OCI-LY1 (cell line): ENCODE data around the gene ARL2BP.

Source experiments
- H2AFZ ChIP-seq: fragments of 200-600 bp; sonication (generic), shearing (Covaris generic); 2 replicates; pipeline ENCODE4 v1.6.0; 2014; ENCODE audit warnings: antibody characterized with exemption, mild to moderate bottlenecking, low read length
- H3F3A ChIP-seq: fragments of 200-600 bp; sonication (generic), shearing (Covaris generic); 2 replicates; pipeline ENCODE4 v1.6.0; 2014; ENCODE audit warnings: mild to moderate bottlenecking, antibody characterized with exemption, low read length, moderate library complexity; ENCODE audit not compliant: insufficient read depth
- H3K27ac ChIP-seq: fragments of 200-600 bp; sonication (generic); 2 replicates; pipeline ENCODE4 v1.5.1; 2014; ENCODE audit warnings: low read length, mixed run types, mild to moderate bottlenecking, low read depth; ENCODE audit not compliant: poor library complexity, severe bottlenecking
- H3K27me3 ChIP-seq: fragments of 200-600 bp; sonication (generic); 2 replicates; pipeline ENCODE4 v1.6.0; 2014; ENCODE audit warnings: antibody characterized with exemption, mild to moderate bottlenecking, low read length, moderate library complexity; ENCODE audit not compliant: insufficient read depth
- H3K36me3 ChIP-seq: fragments of 200-600 bp; sonication (generic); 2 replicates; pipeline ENCODE4 v1.6.1; 2014; ENCODE audit warnings: mild to moderate bottlenecking, antibody characterized with exemption, low read length, moderate library complexity, mixed read lengths; ENCODE audit not compliant: insufficient read depth
- H3K4me1 ChIP-seq: fragments of 200-600 bp; sonication (generic); 2 replicates; pipeline ENCODE4 v1.5.1; 2014; ENCODE audit warnings: mild to moderate bottlenecking, low read length, moderate library complexity; ENCODE audit not compliant: insufficient read depth, severe bottlenecking
- H3K4me2 ChIP-seq: fragments of 200-600 bp; sonication (generic), shearing (Covaris generic); 2 replicates; pipeline ENCODE4 v1.6.1; 2014; ENCODE audit warnings: low read length
- H3K4me3 ChIP-seq: fragments of 200-600 bp; sonication (generic); 2 replicates; pipeline ENCODE4 v1.5.1; 2014; ENCODE audit warnings: low read length, low read depth, mild to moderate bottlenecking, mixed read lengths; ENCODE audit not compliant: poor library complexity, severe bottlenecking
- H3K79me2 ChIP-seq: fragments of 200-600 bp; shearing (Covaris generic); 2 replicates; pipeline ENCODE4 v1.6.1; 2016; ENCODE audit warnings: mixed run types, low read length, mixed read lengths; ENCODE audit not compliant: insufficient read depth
- H3K9ac ChIP-seq: fragments of 200-600 bp; sonication (generic), shearing (Covaris generic); 2 replicates; pipeline ENCODE4 v1.6.1; 2014; ENCODE audit warnings: mild to moderate bottlenecking, low read length, mixed read lengths
- H3K9me2 ChIP-seq: fragments of 200-600 bp; sonication (generic), shearing (Covaris generic); 2 replicates; pipeline ENCODE4 v1.6.1; 2014; ENCODE audit warnings: low read depth, mild to moderate bottlenecking, low read length, mixed read lengths
- H3K9me3 ChIP-seq: fragments of 200-600 bp; shearing (Covaris generic); 2 replicates; pipeline ENCODE4 v1.6.1; 2014; ENCODE audit warnings: low read length, mixed read lengths
- H4K20me1 ChIP-seq: fragments of 200-600 bp; sonication (generic), shearing (Covaris generic); 2 replicates; pipeline ENCODE4 v1.6.0; 2016; ENCODE audit warnings: mild to moderate bottlenecking, low read length; ENCODE audit not compliant: insufficient read depth
- EZH2 ChIP-seq: fragments of 200-600 bp; sonication (generic), shearing (Covaris generic); IDR thresholded peaks from 2 replicates; pipeline ENCODE4 v1.8.0; 2017; ENCODE audit warnings: borderline replicate concordance, mixed run types, mild to moderate bottlenecking, antibody characterized with exemption, low read length, moderate library complexity, mixed read lengths
- TF ChIP-seq, protein P1 (sequence below): fragments of 200-600 bp; sonication (generic), shearing (Covaris generic); IDR thresholded peaks from 2 replicates; pipeline ENCODE4 v1.5.1; 2017; ENCODE audit warnings: mild to moderate bottlenecking, antibody characterized with exemption, low read length, moderate library complexity, mixed read lengths

ARL2BP gene

DNA sequence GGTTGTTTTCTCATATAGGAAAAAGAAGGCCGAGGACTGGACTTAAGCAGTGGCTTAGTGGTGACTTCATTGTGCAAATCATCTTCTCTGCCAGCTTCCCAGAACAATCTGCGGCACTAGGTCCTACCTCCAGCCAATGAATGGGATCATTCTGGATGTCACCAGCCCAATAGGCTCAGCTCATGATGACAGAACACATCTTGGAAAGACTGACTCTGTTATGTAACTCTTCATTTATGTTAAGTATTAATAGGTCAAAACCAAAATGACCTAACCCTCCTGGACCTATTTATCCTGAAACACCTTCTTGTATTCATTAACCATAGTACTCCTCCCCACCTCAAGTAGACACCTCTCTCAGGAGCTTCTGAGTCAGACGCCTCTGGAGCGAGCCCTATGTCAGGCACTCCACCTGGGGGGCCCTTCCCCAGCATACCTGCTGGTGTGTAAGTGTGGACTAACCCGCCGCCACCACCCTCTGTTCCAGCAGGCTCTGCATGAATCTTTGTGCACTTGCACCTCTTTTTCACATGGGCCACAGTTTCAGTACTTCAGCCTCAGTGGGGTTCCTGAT, 7.2 kb downstream of the ARL2BP start:
- H4K20me1 ChIP-seq = no peaks in the 10 kb centered on the region
- H3K9me3 ChIP-seq = peaks cover 7% of the 10 kb centered on the region; the same call in 1 of the 2 replicates
- TF ChIP-seq EZH2 = no peak
- TF ChIP-seq, protein P1, sequence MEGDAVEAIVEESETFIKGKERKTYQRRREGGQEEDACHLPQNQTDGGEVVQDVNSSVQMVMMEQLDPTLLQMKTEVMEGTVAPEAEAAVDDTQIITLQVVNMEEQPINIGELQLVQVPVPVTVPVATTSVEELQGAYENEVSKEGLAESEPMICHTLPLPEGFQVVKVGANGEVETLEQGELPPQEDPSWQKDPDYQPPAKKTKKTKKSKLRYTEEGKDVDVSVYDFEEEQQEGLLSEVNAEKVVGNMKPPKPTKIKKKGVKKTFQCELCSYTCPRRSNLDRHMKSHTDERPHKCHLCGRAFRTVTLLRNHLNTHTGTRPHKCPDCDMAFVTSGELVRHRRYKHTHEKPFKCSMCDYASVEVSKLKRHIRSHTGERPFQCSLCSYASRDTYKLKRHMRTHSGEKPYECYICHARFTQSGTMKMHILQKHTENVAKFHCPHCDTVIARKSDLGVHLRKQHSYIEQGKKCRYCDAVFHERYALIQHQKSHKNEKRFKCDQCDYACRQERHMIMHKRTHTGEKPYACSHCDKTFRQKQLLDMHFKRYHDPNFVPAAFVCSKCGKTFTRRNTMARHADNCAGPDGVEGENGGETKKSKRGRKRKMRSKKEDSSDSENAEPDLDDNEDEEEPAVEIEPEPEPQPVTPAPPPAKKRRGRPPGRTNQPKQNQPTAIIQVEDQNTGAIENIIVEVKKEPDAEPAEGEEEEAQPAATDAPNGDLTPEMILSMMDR = no peak
- no peaks in the 10 kb centered on the region for H3K4me1 ChIP-seq
- H3K9ac ChIP-seq = no peak overlapping the region
- H3K27me3 ChIP-seq = no peaks in the 10 kb centered on the region
- H3K36me3 ChIP-seq = peaks cover 53% of the 10 kb centered on the region
- H2AFZ ChIP-seq = no peak overlapping the region
- no peaks in the 10 kb centered on the region for H3K9me2 ChIP-seq
- no peak overlapping the region for H3K27ac ChIP-seq
- H3K4me2 ChIP-seq = no peak overlapping the region
- H3F3A ChIP-seq = no peaks in the 10 kb centered on the region
- H3K79me2 ChIP-seq = no peaks in the 10 kb centered on the region
- H3K4me3 ChIP-seq = no peak overlapping the region

- no peak for TF ChIP-seq EZH2
- TF ChIP-seq, protein P1 = no peak
- H2AFZ ChIP-seq = no peak overlapping the region
- H3K36me3 ChIP-seq = peaks cover 46% of the 10 kb centered on the region
These were observed 8.4 kb downstream of the ARL2BP start for GRCh38 chr16:57253466-57253865.

DNA sequence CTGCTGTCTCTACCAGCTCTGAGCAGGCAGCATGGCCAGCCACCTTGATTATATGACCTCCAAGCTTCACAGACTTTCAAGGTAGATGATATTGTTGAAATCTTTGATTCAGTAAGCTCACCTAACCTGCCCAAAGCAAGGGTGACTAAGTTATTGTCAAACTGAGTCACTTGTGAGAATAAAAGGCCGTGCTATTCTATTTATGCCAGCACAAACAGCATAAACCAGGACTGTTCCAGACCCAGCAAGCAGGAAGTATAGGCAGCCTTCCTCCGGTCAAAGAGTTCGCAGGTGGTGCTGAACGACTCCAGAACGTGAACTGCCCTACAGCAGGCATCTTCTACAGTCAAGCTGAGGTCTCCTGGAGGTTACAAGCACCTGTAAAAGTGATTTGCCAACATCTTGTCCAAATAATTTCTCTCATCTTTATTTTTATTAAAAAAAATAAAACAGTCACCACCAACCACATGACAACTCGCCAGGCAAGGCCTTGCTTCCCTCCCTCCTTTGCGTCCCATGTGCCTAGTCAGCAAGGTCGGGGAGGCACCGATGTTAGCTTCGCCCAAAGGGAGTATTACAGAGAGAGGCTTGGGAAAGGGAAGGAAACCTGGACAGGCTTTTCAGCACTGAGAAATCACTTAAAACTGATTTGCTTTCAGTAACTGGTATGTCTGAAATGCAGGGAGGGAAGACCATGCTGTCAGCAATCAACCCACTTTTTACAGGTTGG, 10.8 kb downstream of the ARL2BP start:
- TF ChIP-seq, protein P1 = no peak
- TF ChIP-seq EZH2 = no peak
- Histone ChIP-seq H3K9ac (no peak overlapping the region), H3K36me3 (peaks cover 32% of the 10 kb centered on the region), H2AFZ (no peak overlapping the region), H3K27ac (no peak overlapping the region), H3K4me1 (peaks cover 13% of the 10 kb centered on the region), H3F3A (no peaks in the 10 kb centered on the region), H3K9me3 (peaks cover 7% of the 10 kb centered on the region; the same call in 1 of the 2 replicates), H4K20me1 (no peaks in the 10 kb centered on the region), H3K79me2 (no peaks in the 10 kb centered on the region), H3K4me2 (no peak overlapping the region), H3K9me2 (no peaks in the 10 kb centered on the region), H3K27me3 (no peaks in the 10 kb centered on the region), H3K4me3 (no peak overlapping the region)

More at GRCh38 chr16:57253466-57253865, 8.4 kb downstream of the ARL2BP start:
- H3F3A ChIP-seq = no peaks in the 10 kb centered on the region
- no peak overlapping the region for H3K4me3 ChIP-seq
- H3K79me2 ChIP-seq = no peaks in the 10 kb centered on the region
- H4K20me1 ChIP-seq = no peaks in the 10 kb centered on the region
- H3K4me1 ChIP-seq = no peaks in the 10 kb centered on the region
- H3K9ac ChIP-seq = no peak overlapping the region
- H3K9me2 ChIP-seq = no peaks in the 10 kb centered on the region
- H3K9me3 ChIP-seq = peaks cover 7% of the 10 kb centered on the region; the same call in 1 of the 2 replicates
- H3K4me2 ChIP-seq = no peak overlapping the region
- H3K27me3 ChIP-seq = no peaks in the 10 kb centered on the region
- H3K27ac ChIP-seq = no peak overlapping the region
